Upper lobe of left lung (tissue), 6 donors: Measurements from ENCODE around the gene TMEM250. TPM values are rescaled to one million over a fixed set of nuclear protein-coding genes. Genes with fewer than 3 reads are reported as not detected.

Experiments
- ATAC-seq, 2 donors: fragments of 200-7000 bp; cut with Tn5 transposase; one replicate each; pipeline ENCODE4 v1.9.1; 2022; ENCODE audit warnings: mild to moderate bottlenecking in 2 of 2, moderate library complexity in 2 of 2; ENCODE audit not compliant: low FRiP score in 2 of 2
- DNase-seq, 2 donors: peaks; one replicate each; pipeline ENCODE4 v3.0.0-alpha.2; 2019 to 2020
- H3K27ac ChIP-seq, 4 donors: fragments of 200-600 bp; sonication (generic); one replicate each; pipeline ENCODE4 v1.5.1; 2016 to 2019
- H3K27me3 ChIP-seq, 4 donors: fragments of 200-600 bp; sonication (generic); one replicate each; pipeline ENCODE4 v1.5.1; 2017 to 2019
- H3K36me3 ChIP-seq, 4 donors: fragments of 200-600 bp; sonication (generic); one replicate each; pipeline ENCODE4 v1.5.1; 2016 to 2019
- H3K4me1 ChIP-seq, 4 donors: fragments of 200-600 bp; sonication (generic); one replicate each; pipeline ENCODE4 v1.5.1; 2018 to 2019
- H3K4me3 ChIP-seq, 4 donors: fragments of 200-600 bp; sonication (generic); one replicate each; pipeline ENCODE4 v1.5.1; 2017 to 2019; ENCODE audit warnings: mild to moderate bottlenecking in 2 of 4, moderate library complexity in 1 of 4
- H3K9me3 ChIP-seq, 4 donors: fragments of 200-600 bp; sonication (generic); one replicate each; pipeline ENCODE4 v1.5.1; 2018 to 2019
- EP300 ChIP-seq, 4 donors: sonication (generic); formaldehyde crosslinking; IDR thresholded peaks; one replicate each; pipeline ENCODE4 v1.5.1; 2017; ENCODE audit warnings: antibody characterized with exemption in 4 of 4, control low read depth in 2 of 4
- POLR2A ChIP-seq, 4 donors: fragments of 450-650 bp; IDR thresholded peaks; one replicate each; pipeline ENCODE4 v1.5.1; 2016 to 2017; ENCODE audit warnings: antibody characterized with exemption in 4 of 4, mild to moderate bottlenecking in 2 of 4
- POLR2AphosphoS5 ChIP-seq, 2 donors: sonication (generic); formaldehyde crosslinking; IDR thresholded peaks; one replicate each; pipeline ENCODE4 v1.5.1; 2017; ENCODE audit warnings: antibody characterized with exemption in 2 of 2
- whole genome bisulfite sequencing, 2 donors: methylation state at CpG; one replicate each; pipeline ENCODE4 v1.1.5; 2017 to 2018; 5-methylcytosine and 5-hydroxymethylcytosine counted together
- total RNA-seq, 6 donors: library from RNA; depleted of rRNA in 4 of 6; stranded (reverse); fragments of >200 nt in 4 of 6; gene quantifications; one replicate each; pipeline versions ENCODE4 v1.1.0 to v1.2.1, GENCODE V29; 2016 to 2021
- TF ChIP-seq, protein P1 (sequence below), 6 experiments: fragments of 450-650 bp in 4 of 6; fragments of 200-600 bp in 2 of 6; sonication (generic) in 2 of 6; IDR thresholded peaks; one replicate each; pipeline ENCODE4 v1.5.1; 2016 to 2019; ENCODE audit warnings: antibody characterized with exemption in 6 of 6
- donor health status: DM: no; HTN: no; CAD: no; lungs with moderate emphysema.
- donor health status: DM: no; HTN: yes; CAD: no; lungs with severe emphysema.

The TMEM250 gene
- total RNA-seq, 6 donors from 2014 or later, result 37.6 to 49.6 (median 38.4) TPM

DNA sequence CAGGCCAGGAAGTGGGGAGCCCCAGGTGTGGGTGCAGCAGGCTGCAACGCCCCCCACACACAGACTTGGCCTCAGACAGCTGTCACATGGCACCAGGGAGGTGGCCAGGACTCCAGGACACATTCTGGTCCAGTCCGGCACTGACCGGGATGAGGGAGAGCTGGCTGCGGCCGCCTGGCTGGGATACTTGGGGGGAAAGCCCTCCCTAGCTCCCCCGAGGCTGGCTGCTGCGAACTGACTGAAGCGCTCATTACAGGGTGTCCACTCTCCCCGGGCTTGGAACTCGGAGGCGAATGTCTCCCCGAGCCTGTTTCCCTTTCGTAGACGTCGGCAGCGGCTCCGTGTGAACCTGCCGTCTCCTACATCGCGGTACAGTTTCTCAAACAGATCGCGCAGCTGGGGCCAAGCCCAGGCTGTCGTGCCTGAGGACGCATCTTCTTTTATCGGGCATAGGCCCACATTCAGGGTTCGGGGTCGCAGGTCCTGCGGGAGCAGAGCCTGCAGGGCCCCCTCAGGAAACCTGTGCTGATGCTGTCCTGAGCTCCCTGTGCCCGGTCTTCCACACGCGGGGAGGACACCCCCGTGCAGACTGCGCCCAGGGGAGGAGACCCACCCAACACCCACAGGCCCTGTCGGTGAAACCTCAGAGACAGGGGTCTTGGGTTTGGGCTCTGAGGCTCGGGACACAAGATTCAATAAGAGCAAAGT is 43.4 kb downstream of the TMEM250 start:
- Histone ChIP-seq H3K36me3 (peaks cover 0 to 13% (median 3%) of the 10 kb centered on the region in 4 donors), H3K4me3 (no peak overlapping the region), H3K9me3 (no peaks in the 10 kb centered on the region), H3K4me1 (peaks cover 15 to 25% (median 19%) of the 10 kb centered on the region in 4 donors), H3K27me3 (no peaks in the 10 kb centered on the region), H3K27ac (peak overlapping the region in 2 of 4 donors; percentile 7 to 40)
- 81 to 86% methylated on average over 23 to 35 of the region's 35 CpGs for WGBS, 2 donors
- TF ChIP-seq, protein P1, sequence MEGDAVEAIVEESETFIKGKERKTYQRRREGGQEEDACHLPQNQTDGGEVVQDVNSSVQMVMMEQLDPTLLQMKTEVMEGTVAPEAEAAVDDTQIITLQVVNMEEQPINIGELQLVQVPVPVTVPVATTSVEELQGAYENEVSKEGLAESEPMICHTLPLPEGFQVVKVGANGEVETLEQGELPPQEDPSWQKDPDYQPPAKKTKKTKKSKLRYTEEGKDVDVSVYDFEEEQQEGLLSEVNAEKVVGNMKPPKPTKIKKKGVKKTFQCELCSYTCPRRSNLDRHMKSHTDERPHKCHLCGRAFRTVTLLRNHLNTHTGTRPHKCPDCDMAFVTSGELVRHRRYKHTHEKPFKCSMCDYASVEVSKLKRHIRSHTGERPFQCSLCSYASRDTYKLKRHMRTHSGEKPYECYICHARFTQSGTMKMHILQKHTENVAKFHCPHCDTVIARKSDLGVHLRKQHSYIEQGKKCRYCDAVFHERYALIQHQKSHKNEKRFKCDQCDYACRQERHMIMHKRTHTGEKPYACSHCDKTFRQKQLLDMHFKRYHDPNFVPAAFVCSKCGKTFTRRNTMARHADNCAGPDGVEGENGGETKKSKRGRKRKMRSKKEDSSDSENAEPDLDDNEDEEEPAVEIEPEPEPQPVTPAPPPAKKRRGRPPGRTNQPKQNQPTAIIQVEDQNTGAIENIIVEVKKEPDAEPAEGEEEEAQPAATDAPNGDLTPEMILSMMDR (IDR thresholded peaks at IDR 0.05), result no peak
- TF ChIP-seq EP300 (IDR thresholded peaks at IDR 0.05) (no peak), POLR2AphosphoS5 (IDR thresholded peaks at IDR 0.05) (no peak), POLR2A (IDR thresholded peaks at IDR 0.05) (no peak)
- peak in 1 of 2 donors; percentile 49 for DNase-seq
- ATAC-seq, result peak in 1 of 2 donors; percentile 12

DNA sequence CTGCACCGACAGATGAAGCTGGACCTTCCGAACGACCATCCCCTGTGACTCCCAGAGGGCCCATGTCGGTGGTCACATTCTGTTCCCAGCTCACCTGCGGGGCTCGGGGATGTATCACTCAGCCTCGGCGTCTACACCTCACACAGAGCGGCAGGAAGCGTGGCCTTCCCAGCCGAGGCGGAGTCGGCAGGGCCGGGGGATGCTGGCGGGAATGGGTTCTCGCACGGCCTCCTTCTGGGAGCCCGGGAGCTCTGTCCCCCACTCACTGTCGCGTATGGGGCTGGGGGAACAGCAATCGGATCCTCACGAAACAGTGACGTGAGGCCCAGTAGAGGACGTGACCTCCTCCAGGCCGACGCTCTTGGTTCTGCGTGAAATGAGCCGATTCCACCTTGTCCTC is 44.0 kb downstream of the TMEM250 start:
- Histone ChIP-seq H3K36me3 (peaks cover 0 to 13% (median 3%) of the 10 kb centered on the region in 4 donors), H3K4me1 (peaks cover 9 to 19% (median 14%) of the 10 kb centered on the region in 4 donors), H3K9me3 (no peaks in the 10 kb centered on the region), H3K27ac (no peak overlapping the region), H3K27me3 (no peaks in the 10 kb centered on the region), H3K4me3 (no peak overlapping the region)
- TF ChIP-seq POLR2AphosphoS5 (IDR thresholded peaks at IDR 0.05) (no peak), EP300 (IDR thresholded peaks at IDR 0.05) (no peak), POLR2A (IDR thresholded peaks at IDR 0.05) (no peak)
- TF ChIP-seq, protein P1 (IDR thresholded peaks at IDR 0.05), result no peak
- DNase-seq (peak in 1 of 2 donors; percentile 50), ATAC-seq (no peak)
- 92 to 94% methylated on average over 19 to 22 of the region's 28 CpGs for WGBS, 2 donors

Other genes starting within 250 kb of the TMEM250 start
- gene CAMSAP1, start 211.3 kb downstream of the TMEM250 start, total RNA-seq, result 10 to 100 TPM; 29.9 to 39.7 (median 34.1) TPM
- gene UBAC1, start 157.5 kb downstream of the TMEM250 start, total RNA-seq, result 10 to 100 TPM; 38.0 to 72.3 (median 49.3) TPM
- 10 to 100 TPM; 16.8 to 38.4 (median 31.3) TPM for gene NACC2, start 23.6 kb downstream of the TMEM250 start, total RNA-seq
- gene LHX3, start 86.3 kb upstream of the TMEM250 start, total RNA-seq, result under 1 TPM in 1 of 6 donors, not detected in 5; 0.20 TPM
- 10 to 100 TPM in 3 of 6 donors, 1 to 10 TPM in 3; 6.9 to 14.8 (median 10.1) TPM for gene QSOX2, start 126.9 kb upstream of the TMEM250 start, total RNA-seq
- 10 to 100 TPM in 3 of 6 donors, 1 to 10 TPM in 2, under 1 TPM in 1; 0.17 to 22.3 (median 10.0) TPM for gene CCDC187, start 185.2 kb upstream of the TMEM250 start, total RNA-seq
- gene GPSM1, start 208.7 kb upstream of the TMEM250 start, total RNA-seq, result 10 to 100 TPM; 10.0 to 78.6 (median 24.2) TPM
- gene DNLZ, start 244.9 kb upstream of the TMEM250 start, total RNA-seq, result 10 to 100 TPM in 5 of 6 donors, 1 to 10 TPM in 1; 5.2 to 35.9 (median 19.4) TPM